Psoas muscle (tissue), 8 donors: ENCODE results near the gene TTC14. TPM values are rescaled to one million over a fixed set of nuclear protein-coding genes. Genes with fewer than 3 reads are reported as not detected.

Experiments used
- ATAC-seq, 4 donors: fragments of 200-7000 bp; cut with Tn5 transposase; one replicate each; pipeline ENCODE4 v1.9.1; 2020; ENCODE audit warnings: moderate library complexity in 3 of 4, mild to moderate bottlenecking in 2 of 4
- DNase-seq, 2 donors: peaks; one replicate each; pipeline ENCODE4 v3.0.0-alpha.2; 2020
- H3K27ac ChIP-seq: fragments of 200-600 bp; one replicate; pipeline ENCODE4 v1.8.0; 2022
- H3K27me3 ChIP-seq, 3 donors: fragments of 200-600 bp in 1 of 3; one replicate each; pipeline versions ENCODE4 v1.6.1 to v1.8.0; 2013 to 2022; ENCODE audit warnings: low read length in 2 of 3, mild to moderate bottlenecking in 2 of 3, moderate library complexity in 1 of 3; ENCODE audit not compliant: insufficient read depth in 3 of 3
- H3K36me3 ChIP-seq, 2 donors: fragments of 200-600 bp in 1 of 2; one replicate each; pipeline versions ENCODE4 v1.6.1 to v1.8.0; 2013 to 2022; ENCODE audit warnings: low read depth in 1 of 2, mild to moderate bottlenecking in 1 of 2, moderate library complexity in 1 of 2; ENCODE audit not compliant: insufficient read depth in 1 of 2
- H3K4me1 ChIP-seq: fragments of 200-600 bp; one replicate; pipeline ENCODE4 v1.8.0; 2022
- H3K4me3 ChIP-seq: fragments of 200-600 bp; one replicate; pipeline ENCODE4 v1.8.0; 2022; ENCODE audit warnings: mild to moderate bottlenecking
- H3K9me3 ChIP-seq: fragments of 200-600 bp; one replicate; pipeline ENCODE4 v1.8.0; 2022
- CTCF ChIP-seq: fragments of 200-600 bp; IDR thresholded peaks from one replicate; pipeline ENCODE4 v1.8.0; 2022; ENCODE audit warnings: antibody characterized with exemption
- WGBS, 3 donors: extraction: QIAGEN DNeasy Blood & Tissue Kit; methylation state at CpG; one replicate each; pipeline versions ENCODE4 v1.1.6 to v1.1.7; 2013; 5-methylcytosine and 5-hydroxymethylcytosine counted together
- intact Hi-C, 2 donors: fragments of 100-400 bp; cut with DNase I; formaldehyde crosslinking; loops; one replicate each; pipeline versions ENCODE4 v1.11.0 to v1.14.2; 2022
- polyA plus RNA-seq, 3 donors: library from polyadenylated mRNA; stranded (reverse); fragments of 200-250 nt; gene quantifications; one replicate each; pipeline ENCODE4 v1.2.3, GENCODE V29; 2013
- total RNA-seq, 4 donors: library from RNA; stranded (reverse); fragmentation: NEBNext Ultra II Directional in 2 of 4; extraction: Animal tissue kit (Norgen Biotek cat#: 25700) in 2 of 4; gene quantifications; one replicate each; pipeline versions ENCODE4 v1.2.1 to v1.2.4, GENCODE V29; 2021 to 2023
- donor health status: healthy with polysubstance abuse.
- donor health status: DM: no; HTN: no; CAD: no; lungs with moderate emphysema.
- donor health status: Bipolar disorder and iron deficiency.
- donor health status: healthy.
- donor health status: DM: yes; HTN: yes; CAD: no.
- donor health status: DM: no; HTN: no; CAD: no.
- donor health status: DM: no; HTN: no; CAD: no.
- donor health status: DM: yes; HTN: yes; CAD: no.

TTC14 gene
- total and polyA plus RNA-seq, 7 donors, result 4.8 to 12.6 (median 9.2) TPM

GRCh38 chr3:180640987-180641386 is 39.0 kb downstream of the TTC14 start:
- Histone ChIP-seq H3K27me3 (no peaks in the 10 kb centered on the region), H3K4me1 (no peaks in the 10 kb centered on the region), H3K27ac (no peak overlapping the region), H3K9me3 (peaks cover 4% of the 10 kb centered on the region), H3K4me3 (no peak overlapping the region), H3K36me3 (no peaks in the 10 kb centered on the region)
- intact Hi-C loops, result no loop called here
- no peak for TF ChIP-seq CTCF
- ATAC-seq, result no peak
- no peak for DNase-seq

GRCh38 chr3:180646187-180646790 is 44.3 kb downstream of the TTC14 start:
- H3K27me3 ChIP-seq, result peaks cover 0 to 2% (median 0%) of the 10 kb centered on the region in 3 donors
- H3K4me1 ChIP-seq, result no peaks in the 10 kb centered on the region
- no peak for DNase-seq
- H3K27ac ChIP-seq, result no peak overlapping the region
- H3K9me3 ChIP-seq, result no peaks in the 10 kb centered on the region
- intact Hi-C loops, result no loop called here
- no peak overlapping the region for H3K4me3 ChIP-seq
- H3K36me3 ChIP-seq, result no peaks in the 10 kb centered on the region
- TF ChIP-seq CTCF, result no peak
- ATAC-seq, result no peak
- WGBS, 3 donors, result 34 to 41% (median 34%) methylated on average over 1 of the region's 1 CpG

- H3K27me3 ChIP-seq, result no peaks in the 10 kb centered on the region
- no peak overlapping the region for H3K4me3 ChIP-seq
- no peak for TF ChIP-seq CTCF
- H3K4me1 ChIP-seq, result no peaks in the 10 kb centered on the region
- H3K9me3 ChIP-seq, result no peaks in the 10 kb centered on the region
- intact Hi-C loops, result no loop called here
- WGBS, 3 donors, result 56 to 65% (median 57%) methylated on average over 4 of the region's 4 CpGs
- ATAC-seq (no peak), DNase-seq (no peak)
- H3K36me3 ChIP-seq, result no peaks in the 10 kb centered on the region
- no peak overlapping the region for H3K27ac ChIP-seq
Observed at GRCh38 chr3:180656406-180656805, 54.4 kb downstream of the TTC14 start.

GRCh38 chr3:180657094-180657493 is 55.1 kb downstream of the TTC14 start:
- 77 to 84% (median 83%) methylated on average over 4 of the region's 4 CpGs for WGBS, 3 donors
- no peak overlapping the region for H3K4me3 ChIP-seq
- no peaks in the 10 kb centered on the region for H3K9me3 ChIP-seq
- ATAC-seq (no peak), DNase-seq (no peak)
- H3K27me3 ChIP-seq, result no peaks in the 10 kb centered on the region
- no peaks in the 10 kb centered on the region for H3K36me3 ChIP-seq
- no peak overlapping the region for H3K27ac ChIP-seq
- intact Hi-C loops, result no loop called here
- TF ChIP-seq CTCF, result no peak
- no peaks in the 10 kb centered on the region for H3K4me1 ChIP-seq

Other genes with a start within 250 kb of the TTC14 start
- gene CCDC39, start 77.3 kb downstream of the TTC14 start, total RNA-seq, result under 1 TPM; 0.69 to 0.86 (median 0.81) TPM
- under 1 TPM in 2 of 3 donors, not detected in 1; 0.03 to 0.12 TPM for gene CCDC39, start 77.3 kb downstream of the TTC14 start, polyA plus RNA-seq